22Rv1 (cell line): ENCODE measurements around the gene PAX1.

Experiments
- ZFX ChIP-seq: fragments of 450-650 bp; IDR thresholded peaks from 2 replicates; pipeline ENCODE4 v1.6.1; 2017; ENCODE audit warnings: antibody characterized with exemption, borderline replicate concordance
- TF ChIP-seq, protein P1 (sequence below): fragments of 450-650 bp; IDR thresholded peaks from 2 replicates; pipeline ENCODE4 v1.5.1; 2017; ENCODE audit warnings: mild to moderate bottlenecking

GRCh38 chr20:21729316-21729715 lies 23.9 kb downstream of the PAX1 start:
- TF ChIP-seq, protein P1, sequence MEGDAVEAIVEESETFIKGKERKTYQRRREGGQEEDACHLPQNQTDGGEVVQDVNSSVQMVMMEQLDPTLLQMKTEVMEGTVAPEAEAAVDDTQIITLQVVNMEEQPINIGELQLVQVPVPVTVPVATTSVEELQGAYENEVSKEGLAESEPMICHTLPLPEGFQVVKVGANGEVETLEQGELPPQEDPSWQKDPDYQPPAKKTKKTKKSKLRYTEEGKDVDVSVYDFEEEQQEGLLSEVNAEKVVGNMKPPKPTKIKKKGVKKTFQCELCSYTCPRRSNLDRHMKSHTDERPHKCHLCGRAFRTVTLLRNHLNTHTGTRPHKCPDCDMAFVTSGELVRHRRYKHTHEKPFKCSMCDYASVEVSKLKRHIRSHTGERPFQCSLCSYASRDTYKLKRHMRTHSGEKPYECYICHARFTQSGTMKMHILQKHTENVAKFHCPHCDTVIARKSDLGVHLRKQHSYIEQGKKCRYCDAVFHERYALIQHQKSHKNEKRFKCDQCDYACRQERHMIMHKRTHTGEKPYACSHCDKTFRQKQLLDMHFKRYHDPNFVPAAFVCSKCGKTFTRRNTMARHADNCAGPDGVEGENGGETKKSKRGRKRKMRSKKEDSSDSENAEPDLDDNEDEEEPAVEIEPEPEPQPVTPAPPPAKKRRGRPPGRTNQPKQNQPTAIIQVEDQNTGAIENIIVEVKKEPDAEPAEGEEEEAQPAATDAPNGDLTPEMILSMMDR = no peak
- TF ChIP-seq ZFX = no peak
